Measurements from ENCODE around the gene SRSF7.

- no peak for TF ChIP-seq FOXA1 (IDR thresholded peaks at IDR 0.05)
- TF ChIP-seq FOXM1 (IDR thresholded peaks at IDR 0.05; ENCODE audit: borderline replicate concordance) = no peak
- no peak for TF ChIP-seq ELF4 (IDR thresholded peaks at IDR 0.05)
- TF ChIP-seq ARNT (IDR thresholded peaks at IDR 0.05) = no peak
- no peak for TF ChIP-seq PKNOX1 (IDR thresholded peaks at IDR 0.05)
- TF ChIP-seq SP1 (IDR thresholded peaks at IDR 0.05) = no peak
- no peak for TF ChIP-seq SUZ12 (IDR thresholded peaks at IDR 0.05)
- no peak for TF ChIP-seq TARDBP (IDR thresholded peaks at IDR 0.05)
- no peak for TF ChIP-seq LEF1 (IDR thresholded peaks at IDR 0.05; ENCODE audit: borderline replicate concordance)
- no peak for TF ChIP-seq BHLHE40 (IDR thresholded peaks at IDR 0.05; ENCODE audit: borderline replicate concordance)
- no peak for TF ChIP-seq L3MBTL2 (conservative IDR thresholded peaks at IDR 0.05)
Measured at GRCh38 chr2:38797953-38798352, 46.8 kb upstream of the SRSF7 start.

Data from HEK293T (cell line).